Stomach (tissue), 9 donors: ENCODE data around the gene ESYT2. TPM values are rescaled to one million over a fixed set of nuclear protein-coding genes. Genes with fewer than 3 reads are reported as not detected.
A peak's percentile ranks its signal among the peaks of the same experiment; 100 is the strongest.

Experiments
- DNase-seq, 2 donors: peaks; one replicate each; pipeline versions ENCODE4 v3.0.0 to v3.0.0-alpha.2; 2013 to 2019
- H3K27ac ChIP-seq, 5 donors: fragments of 200-600 bp in 4 of 5; sonication (generic) in 4 of 5; one replicate each; pipeline ENCODE4 v1.5.1; 2013 to 2019; ENCODE audit warnings: mild to moderate bottlenecking in 1 of 5, moderate library complexity in 1 of 5
- H3K27me3 ChIP-seq, 3 donors: fragments of 200-600 bp; sonication (generic); one replicate each; pipeline ENCODE4 v1.5.1; 2017 to 2019; ENCODE audit warnings: mixed run types in 1 of 3
- H3K36me3 ChIP-seq, 4 donors: fragments of 200-600 bp; sonication (generic); 1 replicate in 3 of 4; 2 replicates in 1 of 4; pipeline ENCODE4 v1.5.1; 2016 to 2019
- H3K4me1 ChIP-seq, 4 donors: fragments of 200-600 bp; sonication (generic); one replicate each; pipeline ENCODE4 v1.5.1; 2016 to 2019
- H3K4me3 ChIP-seq, 4 donors: fragments of 200-600 bp; sonication (generic) in 3 of 4; one replicate each; pipeline ENCODE4 v1.5.1; 2016 to 2019; ENCODE audit warnings: mild to moderate bottlenecking in 1 of 4
- H3K9me3 ChIP-seq, 4 donors: fragments of 200-600 bp; sonication (generic); one replicate each; pipeline ENCODE4 v1.5.1; 2016 to 2019
- EP300 ChIP-seq: sonication (generic); formaldehyde crosslinking; IDR thresholded peaks from one replicate; pipeline ENCODE4 v1.6.1; 2017; ENCODE audit warnings: antibody characterized with exemption
- POLR2A ChIP-seq, 4 donors: fragments of 450-650 bp; IDR thresholded peaks; one replicate each; pipeline ENCODE4 v1.6.1; 2016; ENCODE audit warnings: antibody characterized with exemption in 4 of 4, control low read depth in 2 of 4, mild to moderate bottlenecking in 1 of 4, moderate library complexity in 1 of 4
- POLR2AphosphoS5 ChIP-seq, 3 donors: sonication (generic); formaldehyde crosslinking; IDR thresholded peaks; one replicate each; pipeline ENCODE4 v1.6.1; 2016; ENCODE audit warnings: antibody characterized with exemption in 3 of 3
- WGBS, 5 donors: extraction: QIAGEN DNeasy Blood & Tissue Kit in 3 of 5; methylation state at CpG; one replicate each; pipeline versions ENCODE4 v1.1.5 to v1.1.7; 2013 to 2018; 5-methylcytosine and 5-hydroxymethylcytosine counted together
- intact Hi-C: fragments of 100-400 bp; cut with DNase I; formaldehyde crosslinking; loops from one replicate; pipeline ENCODE4 v1.15.1; 2023; ENCODE audit warnings: low total_unique reads
- polyA plus RNA-seq, 3 donors: library from polyadenylated mRNA; stranded (reverse); fragments of 200-250 nt; gene quantifications; one replicate each; pipeline ENCODE4 v1.2.3, GENCODE V29; 2013
- total RNA-seq, 5 donors: library from RNA; depleted of rRNA; stranded (reverse); fragments of >200 nt; gene quantifications; one replicate each; pipeline versions ENCODE4 v1.1.0 to v1.2.3, GENCODE V29; 2014 to 2016
- TF ChIP-seq, protein P1 (sequence below), 7 experiments: fragments of 450-650 bp in 4 of 7; fragments of 200-600 bp in 3 of 7; sonication (generic) in 3 of 7; IDR thresholded peaks; one replicate each; pipeline ENCODE4 v1.5.1; 2016 to 2019; ENCODE audit warnings: antibody characterized with exemption in 7 of 7, control low read depth in 2 of 7, mild to moderate bottlenecking in 1 of 7
- donor health status: healthy with polysubstance abuse.
- donor health status: Bipolar disorder and iron deficiency.
- donor health status: healthy.

ESYT2 gene
- total and polyA plus RNA-seq, 8 donors = 7.6 to 137 (median 36.9) TPM

DNA sequence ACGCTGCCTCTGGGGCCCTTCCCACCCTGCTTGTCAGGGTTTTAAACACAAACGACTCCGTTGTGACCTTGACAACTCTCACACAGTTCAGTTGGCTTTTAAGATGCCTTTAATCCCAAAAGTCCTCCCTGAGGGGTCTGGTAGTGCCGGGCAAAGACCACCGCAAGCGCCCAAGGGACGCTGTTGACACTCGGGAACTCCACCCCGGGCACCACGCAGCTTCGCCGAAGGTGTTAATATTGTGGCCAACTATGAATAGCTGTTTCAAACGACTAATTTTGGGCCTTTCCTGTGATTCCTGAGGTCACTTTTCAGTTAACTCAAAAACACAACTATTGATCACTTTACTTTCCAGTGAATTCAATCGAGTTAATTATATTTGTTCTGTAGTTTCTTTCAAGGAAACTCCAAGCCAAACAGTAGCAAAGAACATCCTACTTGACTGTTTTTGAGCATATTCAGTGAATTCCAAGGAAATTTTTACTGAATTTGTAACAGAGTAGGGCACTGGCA lies 958 bp upstream of the ESYT2 start:
- WGBS, 5 donors = 0 to 2% (median 1%) methylated on average over 9 to 14 of the region's 14 CpGs
- H3K4me1 ChIP-seq = peaks cover 7 to 37% (median 26%) of the 10 kb centered on the region in 4 donors
- intact Hi-C loops = no loop called here
- peak overlapping the region; percentile 65 to 92 (median 88) for H3K4me3 ChIP-seq
- H3K9me3 ChIP-seq = no peaks in the 10 kb centered on the region
- H3K27me3 ChIP-seq = no peaks in the 10 kb centered on the region
- no peak for TF ChIP-seq POLR2AphosphoS5 (IDR thresholded peaks at IDR 0.05)
- TF ChIP-seq, protein P1, sequence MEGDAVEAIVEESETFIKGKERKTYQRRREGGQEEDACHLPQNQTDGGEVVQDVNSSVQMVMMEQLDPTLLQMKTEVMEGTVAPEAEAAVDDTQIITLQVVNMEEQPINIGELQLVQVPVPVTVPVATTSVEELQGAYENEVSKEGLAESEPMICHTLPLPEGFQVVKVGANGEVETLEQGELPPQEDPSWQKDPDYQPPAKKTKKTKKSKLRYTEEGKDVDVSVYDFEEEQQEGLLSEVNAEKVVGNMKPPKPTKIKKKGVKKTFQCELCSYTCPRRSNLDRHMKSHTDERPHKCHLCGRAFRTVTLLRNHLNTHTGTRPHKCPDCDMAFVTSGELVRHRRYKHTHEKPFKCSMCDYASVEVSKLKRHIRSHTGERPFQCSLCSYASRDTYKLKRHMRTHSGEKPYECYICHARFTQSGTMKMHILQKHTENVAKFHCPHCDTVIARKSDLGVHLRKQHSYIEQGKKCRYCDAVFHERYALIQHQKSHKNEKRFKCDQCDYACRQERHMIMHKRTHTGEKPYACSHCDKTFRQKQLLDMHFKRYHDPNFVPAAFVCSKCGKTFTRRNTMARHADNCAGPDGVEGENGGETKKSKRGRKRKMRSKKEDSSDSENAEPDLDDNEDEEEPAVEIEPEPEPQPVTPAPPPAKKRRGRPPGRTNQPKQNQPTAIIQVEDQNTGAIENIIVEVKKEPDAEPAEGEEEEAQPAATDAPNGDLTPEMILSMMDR (IDR thresholded peaks at IDR 0.05) = no peak
- no peak for TF ChIP-seq EP300
- no peak for TF ChIP-seq POLR2A (IDR thresholded peaks at IDR 0.05)
- H3K36me3 ChIP-seq = no peaks in the 10 kb centered on the region
- DNase-seq = no peak
- peak overlapping the region; percentile 97 to 100 (median 100) for H3K27ac ChIP-seq

- Histone ChIP-seq H3K4me1 (peaks cover 7 to 49% (median 37%) of the 10 kb centered on the region in 4 donors), H3K27ac (peak overlapping the region; percentile 92 to 100 (median 100)), H3K27me3 (no peaks in the 10 kb centered on the region), H3K9me3 (no peaks in the 10 kb centered on the region), H3K36me3 (no peaks in the 10 kb centered on the region), H3K4me3 (peak overlapping the region; percentile 86 to 92 (median 90))
- 0 to 2% (median 0%) methylated on average over 1 to 38 of the region's 38 CpGs for WGBS, 5 donors
- DNase-seq = peak; percentile 65 to 91
- TF ChIP-seq POLR2A (IDR thresholded peaks at IDR 0.05) (no peak), POLR2AphosphoS5 (IDR thresholded peaks at IDR 0.05) (no peak), EP300 (no peak)
- TF ChIP-seq, protein P1 (IDR thresholded peaks at IDR 0.05) = no peak
- intact Hi-C loops = no loop called here
Measured at GRCh38 chr7:158829021-158829341, 328 bp downstream of the ESYT2 start.

GRCh38 chr7:158828133-158829020 lies 932 bp downstream of the ESYT2 start:
- H3K36me3 ChIP-seq = no peaks in the 10 kb centered on the region
- 0 to 1% (median 1%) methylated on average over 31 to 82 of the region's 82 CpGs for WGBS, 5 donors
- H3K27me3 ChIP-seq = no peaks in the 10 kb centered on the region
- peak overlapping the region; percentile 92 to 100 (median 100) for H3K27ac ChIP-seq
- peak; percentile 56 to 84 for DNase-seq
- H3K4me3 ChIP-seq = peak overlapping the region; percentile 86 to 92 (median 90)
- peak in 1 of 3 donors; percentile 3 for TF ChIP-seq POLR2AphosphoS5 (IDR thresholded peaks at IDR 0.05)
- TF ChIP-seq, protein P1 (IDR thresholded peaks at IDR 0.05) = no peak
- intact Hi-C loops = no loop called here
- peaks cover 7 to 54% (median 40%) of the 10 kb centered on the region in 4 donors for H3K4me1 ChIP-seq
- H3K9me3 ChIP-seq = no peaks in the 10 kb centered on the region

DNA sequence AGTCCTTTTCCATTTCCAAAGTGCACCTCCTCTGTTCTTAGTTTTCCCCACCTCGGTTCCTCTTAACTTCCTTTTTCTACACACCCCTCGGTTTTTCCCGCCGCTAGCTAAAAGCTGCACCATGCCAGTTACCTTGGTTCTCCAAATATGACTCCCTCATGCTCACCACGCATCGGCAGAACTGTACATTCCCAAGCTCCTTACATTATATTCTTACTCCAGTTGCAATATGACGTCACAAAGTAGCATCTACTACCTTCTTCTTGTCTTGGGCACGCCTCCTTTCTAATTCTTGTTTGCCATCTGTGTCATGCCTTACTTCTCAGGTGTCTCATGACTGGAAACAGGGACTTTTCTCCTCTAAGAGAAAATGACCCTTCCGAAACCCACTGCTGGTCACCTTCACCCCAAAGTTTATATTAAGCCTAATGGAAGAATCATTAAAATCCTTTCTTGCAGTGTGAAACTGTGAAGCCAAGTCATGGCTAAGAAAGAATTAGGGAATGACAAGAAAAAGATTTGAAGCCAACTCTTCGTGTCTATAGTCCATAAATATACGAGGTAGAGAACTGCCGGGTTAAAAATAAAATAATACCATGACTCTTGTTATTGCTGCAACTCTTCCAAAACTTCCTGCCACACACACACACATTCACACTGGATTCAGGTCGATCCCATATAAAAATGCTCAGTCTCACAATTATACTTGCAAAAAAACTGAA lies 1.7 kb downstream of the ESYT2 start:
- peak in 1 of 2 donors; percentile 64 for DNase-seq
- WGBS, 5 donors = 25 to 39% (median 31%) methylated on average over 13 of the region's 13 CpGs
- TF ChIP-seq POLR2A (IDR thresholded peaks at IDR 0.05) = no peak
- TF ChIP-seq, protein P1 (IDR thresholded peaks at IDR 0.05) = no peak
- TF ChIP-seq POLR2AphosphoS5 (IDR thresholded peaks at IDR 0.05) = no peak
- TF ChIP-seq EP300 = no peak

More for the DNA sequence above, 1.7 kb downstream of the ESYT2 start:
- Histone ChIP-seq H3K4me1 (peaks cover 7 to 55% (median 40%) of the 10 kb centered on the region in 4 donors), H3K4me3 (peak overlapping the region; percentile 86 to 92 (median 90)), H3K36me3 (no peaks in the 10 kb centered on the region), H3K9me3 (no peaks in the 10 kb centered on the region), H3K27me3 (no peaks in the 10 kb centered on the region), H3K27ac (peak overlapping the region; percentile 32 to 100 (median 100))
- intact Hi-C loops = no loop called here
